ENCODE data around the gene SPOCK2.

Gene SPOCK2

GRCh38 chr10:72038458-72039001 is 49.8 kb downstream of the SPOCK2 start:
- Histone ChIP-seq H3F3A (ENCODE audit: insufficient read depth) (no peaks in the 10 kb centered on the region), H3K79me2 (ENCODE audit: insufficient read depth, low read length) (no peaks in the 10 kb centered on the region), H3K4me3 (ENCODE audit: insufficient read depth, low read length, poor library complexity, severe bottlenecking) (no peak overlapping the region), H3K9ac (ENCODE audit: low read length) (no peak overlapping the region), H3K4me2 (ENCODE audit: low read depth, low read length, poor library complexity, severe bottlenecking) (no peak overlapping the region), H3K27ac (ENCODE audit: low read depth, low read length) (no peak overlapping the region), H3K9me2 (replicated peaks; ENCODE audit: insufficient read depth, low read length) (no peaks in the 10 kb centered on the region), H3K9me3 (ENCODE audit: insufficient read depth, low read length) (no peaks in the 10 kb centered on the region), H2AFZ (ENCODE audit: low read depth, low read length, severe bottlenecking) (no peak overlapping the region), H4K20me1 (ENCODE audit: low read depth, low read length) (no peaks in the 10 kb centered on the region), H3K36me3 (ENCODE audit: low read length) (no peaks in the 10 kb centered on the region), H3K27me3 (ENCODE audit: low read length) (no peaks in the 10 kb centered on the region)
- TF ChIP-seq, protein P1, sequence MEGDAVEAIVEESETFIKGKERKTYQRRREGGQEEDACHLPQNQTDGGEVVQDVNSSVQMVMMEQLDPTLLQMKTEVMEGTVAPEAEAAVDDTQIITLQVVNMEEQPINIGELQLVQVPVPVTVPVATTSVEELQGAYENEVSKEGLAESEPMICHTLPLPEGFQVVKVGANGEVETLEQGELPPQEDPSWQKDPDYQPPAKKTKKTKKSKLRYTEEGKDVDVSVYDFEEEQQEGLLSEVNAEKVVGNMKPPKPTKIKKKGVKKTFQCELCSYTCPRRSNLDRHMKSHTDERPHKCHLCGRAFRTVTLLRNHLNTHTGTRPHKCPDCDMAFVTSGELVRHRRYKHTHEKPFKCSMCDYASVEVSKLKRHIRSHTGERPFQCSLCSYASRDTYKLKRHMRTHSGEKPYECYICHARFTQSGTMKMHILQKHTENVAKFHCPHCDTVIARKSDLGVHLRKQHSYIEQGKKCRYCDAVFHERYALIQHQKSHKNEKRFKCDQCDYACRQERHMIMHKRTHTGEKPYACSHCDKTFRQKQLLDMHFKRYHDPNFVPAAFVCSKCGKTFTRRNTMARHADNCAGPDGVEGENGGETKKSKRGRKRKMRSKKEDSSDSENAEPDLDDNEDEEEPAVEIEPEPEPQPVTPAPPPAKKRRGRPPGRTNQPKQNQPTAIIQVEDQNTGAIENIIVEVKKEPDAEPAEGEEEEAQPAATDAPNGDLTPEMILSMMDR (IDR thresholded peaks at IDR 0.05; ENCODE audit: insufficient read depth, low read length, poor library complexity, severe bottlenecking), result no peak
- TF ChIP-seq EZH2phosphoT487 (conservative IDR thresholded peaks at IDR 0.05; ENCODE audit: low read length), result no peak

DNA sequence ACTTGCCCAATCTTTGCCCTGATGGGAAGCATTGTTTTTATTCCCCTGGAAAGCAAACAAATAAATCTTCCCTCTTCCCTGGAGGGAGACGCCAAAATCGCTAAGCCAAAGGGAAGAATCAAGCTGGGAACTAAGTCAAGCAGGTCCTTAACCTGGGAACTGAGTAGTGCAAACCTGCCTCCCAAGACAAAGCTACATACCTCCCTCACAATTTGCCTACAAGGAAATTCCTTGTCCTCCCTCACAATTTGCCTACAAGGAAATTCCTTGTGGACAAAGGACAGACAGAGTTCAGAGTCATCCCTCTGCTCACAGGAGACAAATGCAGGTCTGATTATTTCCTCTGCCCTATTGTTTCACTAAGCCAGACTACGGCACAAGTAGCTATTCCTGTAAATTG is 50.5 kb downstream of the SPOCK2 start:
- Histone ChIP-seq H3K36me3 (ENCODE audit: low read length) (no peaks in the 10 kb centered on the region), H4K20me1 (ENCODE audit: low read depth, low read length) (no peaks in the 10 kb centered on the region), H3K79me2 (ENCODE audit: insufficient read depth, low read length) (no peaks in the 10 kb centered on the region), H3F3A (ENCODE audit: insufficient read depth) (no peaks in the 10 kb centered on the region), H3K9me2 (replicated peaks; ENCODE audit: insufficient read depth, low read length) (no peaks in the 10 kb centered on the region), H3K4me2 (ENCODE audit: low read depth, low read length, poor library complexity, severe bottlenecking) (no peak overlapping the region), H2AFZ (ENCODE audit: low read depth, low read length, severe bottlenecking) (no peak overlapping the region), H3K27me3 (ENCODE audit: low read length) (no peaks in the 10 kb centered on the region), H3K27ac (ENCODE audit: low read depth, low read length) (no peak overlapping the region), H3K9ac (ENCODE audit: low read length) (no peak overlapping the region), H3K4me3 (ENCODE audit: insufficient read depth, low read length, poor library complexity, severe bottlenecking) (no peak overlapping the region), H3K9me3 (ENCODE audit: insufficient read depth, low read length) (no peaks in the 10 kb centered on the region)
- TF ChIP-seq, protein P1 (IDR thresholded peaks at IDR 0.05; ENCODE audit: insufficient read depth, low read length, poor library complexity, severe bottlenecking), result no peak
- TF ChIP-seq EZH2phosphoT487 (conservative IDR thresholded peaks at IDR 0.05; ENCODE audit: low read length), result no peak

DNA sequence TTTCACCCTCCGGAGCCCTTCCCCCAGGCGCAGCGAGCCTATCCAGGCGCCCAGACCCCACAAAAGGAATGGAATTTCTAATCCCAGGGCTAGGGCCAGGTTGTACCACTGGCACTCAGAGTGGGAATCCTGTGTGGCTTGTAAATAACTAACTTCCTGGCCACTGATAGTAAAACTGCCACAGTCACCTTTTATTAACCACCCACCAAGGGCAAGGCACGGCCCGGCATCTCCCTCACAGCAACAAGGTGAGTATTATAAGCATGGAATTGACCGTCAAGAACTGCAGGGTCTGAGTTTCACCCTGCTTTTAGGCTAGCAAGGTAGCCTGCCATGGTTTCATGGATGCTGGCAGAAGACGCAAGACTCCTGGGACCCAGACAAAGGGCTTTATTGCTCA is 51.1 kb downstream of the SPOCK2 start:
- Histone ChIP-seq H2AFZ (ENCODE audit: low read depth, low read length, severe bottlenecking) (no peak overlapping the region), H3K9me3 (ENCODE audit: insufficient read depth, low read length) (no peaks in the 10 kb centered on the region), H3F3A (ENCODE audit: insufficient read depth) (no peaks in the 10 kb centered on the region), H3K27me3 (ENCODE audit: low read length) (no peaks in the 10 kb centered on the region), H3K4me2 (ENCODE audit: low read depth, low read length, poor library complexity, severe bottlenecking) (no peak overlapping the region), H3K9me2 (replicated peaks; ENCODE audit: insufficient read depth, low read length) (no peaks in the 10 kb centered on the region), H3K27ac (ENCODE audit: low read depth, low read length) (no peak overlapping the region), H3K36me3 (ENCODE audit: low read length) (no peaks in the 10 kb centered on the region), H3K9ac (ENCODE audit: low read length) (no peak overlapping the region), H3K79me2 (ENCODE audit: insufficient read depth, low read length) (no peaks in the 10 kb centered on the region), H3K4me3 (ENCODE audit: insufficient read depth, low read length, poor library complexity, severe bottlenecking) (no peak overlapping the region), H4K20me1 (ENCODE audit: low read depth, low read length) (no peaks in the 10 kb centered on the region)
- TF ChIP-seq EZH2phosphoT487 (conservative IDR thresholded peaks at IDR 0.05; ENCODE audit: low read length), result no peak

DNA sequence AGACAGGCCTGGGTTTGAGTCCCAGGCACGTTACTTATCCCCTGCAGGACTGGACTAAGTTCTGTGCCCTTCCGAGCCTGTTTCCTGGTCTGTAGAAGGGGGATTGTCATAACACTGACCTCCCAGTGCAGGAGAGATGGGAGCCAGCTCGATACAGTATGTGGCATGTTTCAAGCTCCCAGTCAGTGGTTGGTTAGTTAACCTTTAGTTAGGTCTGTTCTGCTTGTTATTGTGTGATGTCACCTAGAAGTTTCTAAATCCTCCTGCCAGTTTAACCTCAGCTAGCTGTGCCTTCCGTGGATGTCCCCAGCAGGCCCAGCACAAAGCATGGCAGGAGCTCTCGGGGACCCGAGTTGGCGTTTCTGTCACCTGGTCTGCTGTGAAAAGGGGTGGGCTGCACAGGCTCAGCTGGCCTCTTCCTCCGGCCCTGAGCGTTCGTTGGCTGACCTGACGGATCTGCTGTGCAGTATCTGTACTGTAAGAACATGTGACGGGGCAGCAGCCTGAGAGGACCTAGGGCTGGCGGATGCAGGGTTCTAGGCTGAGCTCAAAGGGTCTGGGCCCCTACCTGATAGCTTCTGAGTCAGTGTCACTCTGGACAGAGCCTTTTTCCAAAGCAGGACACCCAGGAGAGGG is 53.0 kb downstream of the SPOCK2 start:
- Histone ChIP-seq H4K20me1 (ENCODE audit: low read depth, low read length) (no peaks in the 10 kb centered on the region), H2AFZ (ENCODE audit: low read depth, low read length, severe bottlenecking) (no peak overlapping the region), H3K27me3 (ENCODE audit: low read length) (no peaks in the 10 kb centered on the region), H3K4me2 (ENCODE audit: low read depth, low read length, poor library complexity, severe bottlenecking) (no peak overlapping the region), H3K79me2 (ENCODE audit: insufficient read depth, low read length) (no peaks in the 10 kb centered on the region), H3K36me3 (ENCODE audit: low read length) (no peaks in the 10 kb centered on the region), H3K9me3 (ENCODE audit: insufficient read depth, low read length) (no peaks in the 10 kb centered on the region), H3K9ac (ENCODE audit: low read length) (no peak overlapping the region), H3K4me3 (ENCODE audit: insufficient read depth, low read length, poor library complexity, severe bottlenecking) (no peak overlapping the region), H3K9me2 (replicated peaks; ENCODE audit: insufficient read depth, low read length) (no peaks in the 10 kb centered on the region), H3K27ac (ENCODE audit: low read depth, low read length) (no peak overlapping the region), H3F3A (ENCODE audit: insufficient read depth) (no peaks in the 10 kb centered on the region)
- TF ChIP-seq EZH2phosphoT487 (conservative IDR thresholded peaks at IDR 0.05; ENCODE audit: low read length), result no peak
- TF ChIP-seq, protein P1 (IDR thresholded peaks at IDR 0.05; ENCODE audit: insufficient read depth, low read length, poor library complexity, severe bottlenecking), result no peak
